MM.1S (cell line): ENCODE measurements around the gene LRIT1.

ENCODE experiments used
- DNase-seq: peaks from one replicate; pipeline ENCODE4 v3.0.0-alpha.2; 2015
- H2AFZ ChIP-seq: fragments of 300-600 bp; sonication (generic); 2 replicates; pipeline ENCODE4 v1.6.0; 2016; ENCODE audit warnings: antibody characterized with exemption, low read length
- H3F3A ChIP-seq: fragments of 300-600 bp; sonication (generic); 2 replicates; pipeline ENCODE4 v1.6.1; 2016; ENCODE audit warnings: mild to moderate bottlenecking, antibody characterized with exemption, low read length, moderate library complexity, mixed read lengths; ENCODE audit not compliant: insufficient read depth
- H3K27ac ChIP-seq: fragments of 300-600 bp; sonication (generic); 2 replicates; pipeline ENCODE4 v1.5.1; 2016; ENCODE audit warnings: mild to moderate bottlenecking, low read length
- H3K27me3 ChIP-seq: fragments of 300-600 bp; sonication (generic); replicated peaks from 2 replicates; pipeline ENCODE4 v1.6.0; 2016; ENCODE audit warnings: low read length; ENCODE audit not compliant: insufficient read depth
- H3K36me3 ChIP-seq: fragments of 300-600 bp; sonication (generic); replicated peaks from 2 replicates; pipeline ENCODE4 v1.6.1; 2016; ENCODE audit warnings: mild to moderate bottlenecking, low read length, mixed read lengths; ENCODE audit not compliant: insufficient read depth
- H3K4me1 ChIP-seq: fragments of 300-600 bp; sonication (generic); 2 replicates; pipeline ENCODE4 v1.6.1; 2016; ENCODE audit warnings: low read length, mixed read lengths
- H3K4me2 ChIP-seq: fragments of 300-600 bp; sonication (generic); 2 replicates; pipeline ENCODE4 v1.6.0; 2016; ENCODE audit warnings: low read depth, low read length
- H3K4me3 ChIP-seq: fragments of 300-600 bp; sonication (generic); 2 replicates; pipeline ENCODE4 v1.5.1; 2016; ENCODE audit warnings: low read length, mixed read lengths
- H3K79me2 ChIP-seq: fragments of 300-600 bp; sonication (generic); 2 replicates; pipeline ENCODE4 v1.6.1; 2016; ENCODE audit warnings: mixed run types, low read length, mixed read lengths
- H3K9ac ChIP-seq: fragments of 300-600 bp; sonication (generic); 2 replicates; pipeline ENCODE4 v1.6.1; 2016; ENCODE audit warnings: low read length, mixed read lengths
- H3K9me2 ChIP-seq: fragments of 300-600 bp; sonication (generic); replicated peaks from 2 replicates; pipeline ENCODE4 v1.6.1; 2016; ENCODE audit warnings: mild to moderate bottlenecking, low read length, mixed read lengths; ENCODE audit not compliant: insufficient read depth
- H3K9me3 ChIP-seq: fragments of 300-600 bp; sonication (generic); replicated peaks from 2 replicates; pipeline ENCODE4 v1.6.1; 2016; ENCODE audit warnings: mild to moderate bottlenecking, low read length, mixed read lengths; ENCODE audit not compliant: insufficient read depth
- H4K20me1 ChIP-seq: fragments of 300-600 bp; sonication (generic); 2 replicates; pipeline ENCODE4 v1.6.1; 2016; ENCODE audit warnings: mild to moderate bottlenecking, low read length, moderate library complexity, mixed read lengths; ENCODE audit not compliant: insufficient read depth
- CTCF ChIP-seq: fragments of 300-600 bp; sonication (generic); IDR thresholded peaks from 2 replicates; pipeline ENCODE4 v1.5.1; 2016; ENCODE audit warnings: antibody characterized with exemption, low read length, mixed read lengths
- EZH2 ChIP-seq: fragments of 300-600 bp; sonication (generic); optimal IDR thresholded peaks from 2 replicates; pipeline ENCODE3; 2017; ENCODE audit warnings: low read depth, mild to moderate bottlenecking, antibody characterized with exemption, low read length, mixed read lengths
- EZH2phosphoT487 ChIP-seq: fragments of 300-600 bp; sonication (generic); IDR thresholded peaks from 2 replicates; pipeline ENCODE4 v1.6.1; 2018; ENCODE audit warnings: antibody characterized with exemption, low read length

Gene LRIT1

DNA sequence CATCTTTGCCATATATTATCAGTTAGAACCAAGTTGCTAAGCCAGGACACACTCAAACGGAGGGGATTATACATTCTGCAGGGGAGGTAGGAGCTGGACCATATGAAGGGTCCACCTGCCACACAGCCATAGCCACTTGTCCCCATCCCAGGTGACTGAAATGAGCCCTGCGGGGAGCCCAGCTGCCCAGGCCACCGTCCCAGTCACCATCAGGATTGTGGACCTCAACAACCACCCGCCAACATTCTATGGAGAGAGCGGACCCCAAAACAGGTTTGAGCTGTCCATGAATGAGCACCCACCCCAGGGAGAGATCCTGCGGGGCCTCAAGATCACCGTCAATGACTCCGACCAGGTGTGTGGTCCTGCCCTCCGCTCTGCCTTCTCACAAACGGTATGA lies 33.3 kb downstream of the LRIT1 start:
- H4K20me1 ChIP-seq, result no peaks in the 10 kb centered on the region
- TF ChIP-seq EZH2phosphoT487, result no peak
- no peak for TF ChIP-seq CTCF
- no peak for TF ChIP-seq EZH2
- H2AFZ ChIP-seq, result no peak overlapping the region
- H3K4me1 ChIP-seq, result no peaks in the 10 kb centered on the region
- H3F3A ChIP-seq, result no peaks in the 10 kb centered on the region
- H3K9me3 ChIP-seq, result no peaks in the 10 kb centered on the region
- no peak for DNase-seq
- no peak overlapping the region for H3K9ac ChIP-seq
- no peak overlapping the region for H3K27ac ChIP-seq
- H3K4me2 ChIP-seq, result no peak overlapping the region
- no peaks in the 10 kb centered on the region for H3K36me3 ChIP-seq
- H3K9me2 ChIP-seq, result no peaks in the 10 kb centered on the region
- H3K79me2 ChIP-seq, result no peaks in the 10 kb centered on the region
- no peak overlapping the region for H3K4me3 ChIP-seq
- H3K27me3 ChIP-seq, result no peaks in the 10 kb centered on the region

GRCh38 chr10:84205853-84206525 lies 35.4 kb downstream of the LRIT1 start:
- DNase-seq, result no peak
- no peak overlapping the region for H3K27ac ChIP-seq
- no peak overlapping the region for H3K4me3 ChIP-seq
- H3K27me3 ChIP-seq, result no peaks in the 10 kb centered on the region
- no peaks in the 10 kb centered on the region for H3K9me3 ChIP-seq
- no peak overlapping the region for H2AFZ ChIP-seq
- H4K20me1 ChIP-seq, result no peaks in the 10 kb centered on the region
- no peak overlapping the region for H3K9ac ChIP-seq
- no peaks in the 10 kb centered on the region for H3F3A ChIP-seq
- H3K79me2 ChIP-seq, result no peaks in the 10 kb centered on the region
- H3K4me1 ChIP-seq, result no peaks in the 10 kb centered on the region
- no peaks in the 10 kb centered on the region for H3K9me2 ChIP-seq
- H3K36me3 ChIP-seq, result no peaks in the 10 kb centered on the region
- no peak for TF ChIP-seq EZH2
- H3K4me2 ChIP-seq, result no peak overlapping the region

DNA sequence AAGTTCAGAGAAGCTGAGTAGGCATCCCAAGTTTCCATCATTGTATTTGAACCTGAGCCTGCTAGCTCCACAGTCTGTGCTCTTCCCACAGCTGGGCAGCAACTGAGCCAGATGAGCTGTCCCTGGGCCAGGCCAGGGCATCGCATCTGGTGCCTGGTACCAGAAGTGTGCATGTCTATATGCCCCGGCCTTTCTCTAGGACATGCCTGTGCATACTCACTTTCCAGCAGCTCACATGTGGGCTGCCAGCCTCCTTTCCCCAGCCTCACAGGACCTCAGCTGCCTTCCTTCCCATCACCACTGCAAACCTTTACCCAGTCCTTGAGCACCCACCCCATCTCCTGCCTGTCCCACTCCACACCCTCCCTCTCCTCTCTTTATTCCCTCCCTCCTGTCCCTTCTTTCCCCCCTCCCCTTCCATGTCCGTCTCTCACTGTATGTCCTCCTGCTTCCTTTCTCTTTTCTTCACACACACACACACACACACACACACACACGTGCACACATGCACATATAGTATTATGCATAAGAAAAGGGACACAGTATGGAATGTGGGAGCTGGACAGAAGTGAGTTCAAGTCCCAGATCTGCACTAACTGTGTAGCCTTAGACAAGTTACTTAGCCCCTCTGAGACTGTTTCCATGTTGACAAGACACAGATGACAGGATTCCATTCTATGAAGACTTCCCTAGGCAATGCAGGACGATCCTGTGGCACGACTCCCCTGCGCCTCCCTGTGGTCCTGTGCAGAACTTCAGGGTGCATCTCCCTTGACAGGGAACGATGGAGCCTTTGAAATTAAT lies 36.1 kb downstream of the LRIT1 start:
- DNase-seq, result peak; percentile 51
- Histone ChIP-seq H3K4me3 (no peak overlapping the region), H3K79me2 (no peaks in the 10 kb centered on the region), H2AFZ (no peak overlapping the region), H3K36me3 (no peaks in the 10 kb centered on the region), H3K9me3 (no peaks in the 10 kb centered on the region), H4K20me1 (no peaks in the 10 kb centered on the region), H3K27me3 (no peaks in the 10 kb centered on the region), H3K4me1 (no peaks in the 10 kb centered on the region), H3K27ac (no peak overlapping the region), H3F3A (no peaks in the 10 kb centered on the region), H3K4me2 (no peak overlapping the region), H3K9me2 (no peaks in the 10 kb centered on the region), H3K9ac (no peak overlapping the region)
- TF ChIP-seq EZH2 (no peak), CTCF (peak; percentile 87)

DNA sequence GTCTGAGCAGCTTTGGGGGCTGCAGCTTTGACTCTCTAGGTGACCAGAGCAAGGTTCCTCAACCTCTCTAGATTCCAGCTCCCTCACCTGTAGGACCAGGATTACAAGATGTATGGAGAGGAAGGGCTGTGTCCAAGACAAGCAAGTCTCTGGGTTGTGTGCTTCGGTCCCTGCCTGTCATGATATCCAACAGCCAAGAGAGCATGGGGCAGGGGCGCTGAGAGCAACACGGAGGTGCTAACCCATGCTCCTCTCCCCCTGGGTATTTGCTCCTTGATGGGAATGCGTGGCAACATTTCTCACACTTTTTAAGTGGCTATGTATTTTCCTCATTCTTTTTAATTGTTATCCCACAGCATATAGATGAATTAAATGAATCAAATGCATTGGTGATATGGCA lies 36.7 kb downstream of the LRIT1 start:
- H3K4me1 ChIP-seq, result no peaks in the 10 kb centered on the region
- H3K4me3 ChIP-seq, result no peak overlapping the region
- H3K79me2 ChIP-seq, result no peaks in the 10 kb centered on the region
- no peaks in the 10 kb centered on the region for H4K20me1 ChIP-seq
- H3F3A ChIP-seq, result no peaks in the 10 kb centered on the region
- H2AFZ ChIP-seq, result no peak overlapping the region
- H3K27me3 ChIP-seq, result no peaks in the 10 kb centered on the region
- H3K27ac ChIP-seq, result no peak overlapping the region
- no peak overlapping the region for H3K9ac ChIP-seq
- H3K4me2 ChIP-seq, result no peak overlapping the region
- H3K9me2 ChIP-seq, result no peaks in the 10 kb centered on the region
- no peaks in the 10 kb centered on the region for H3K36me3 ChIP-seq
- TF ChIP-seq EZH2phosphoT487 (no peak), EZH2 (no peak), CTCF (no peak)
- no peaks in the 10 kb centered on the region for H3K9me3 ChIP-seq
- DNase-seq, result no peak
